ENCODE data around the gene RNF103.

Gene RNF103

DNA sequence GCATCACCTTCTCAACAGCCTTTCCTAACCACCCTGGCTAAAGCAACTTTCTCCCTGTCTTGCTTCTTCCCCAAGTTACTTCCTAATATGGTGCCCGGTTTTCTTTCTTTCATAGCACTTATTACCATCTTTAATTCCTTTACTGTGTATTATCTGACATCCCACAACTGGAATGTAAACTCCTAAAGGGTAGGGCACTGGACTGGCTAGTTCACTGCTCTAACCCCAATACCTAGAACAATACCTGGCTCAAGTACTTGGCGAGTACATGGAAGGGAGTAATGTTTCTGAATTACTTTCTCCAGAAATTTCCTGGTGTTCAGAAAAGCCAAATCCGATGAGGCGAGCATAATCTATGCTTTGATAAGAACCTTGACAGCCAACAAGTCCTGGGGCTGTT lies 22.7 kb upstream of the RNF103 start (continued):
- TF ChIP-seq ZFHX2 (tag by site-specific recombination; conservative IDR thresholded peaks at IDR 0.05), result no peak
- TF ChIP-seq ZNF521 (tag by site-specific recombination; IDR thresholded peaks at IDR 0.05), result no peak

- Histone ChIP-seq H3K4me3 (ENCODE audit: low read depth, low read length) (no peak overlapping the region), H3K27ac (ENCODE audit: extremely low read depth, low read depth, low read length) (no peak overlapping the region), H3K4me1 (ENCODE audit: control insufficient read depth, insufficient read depth, low read length) (no peaks in the 10 kb centered on the region), H3K9me3 (ENCODE audit: control insufficient read depth, insufficient read depth, low read depth, low read length) (no peaks in the 10 kb centered on the region), H3K36me3 (ENCODE audit: control insufficient read depth in 2 of 2, insufficient read depth in 1 of 2, low read length in 2 of 2) (no peaks in the 10 kb centered on the region)
- ChIA-PET CTCF (no interaction called here), POLR2A (no interaction called here)
- TF ChIP-seq ZNF423 (tag by site-specific recombination; IDR thresholded peaks at IDR 0.05) (no peak), PRDM10 (tag by site-specific recombination; IDR thresholded peaks at IDR 0.05) (0 out of 2 replicates have a peak, but pooled peaks have one; percentile 12), ZNF488 (tag by site-specific recombination; IDR thresholded peaks at IDR 0.05) (no peak)
These were observed 22.1 kb upstream of the RNF103 start for GRCh38 chr2:86645752-86646151.

- CTCF ChIA-PET, result no interaction called here
- POLR2A ChIA-PET, result no interaction called here
- no peaks in the 10 kb centered on the region for H3K36me3 ChIP-seq (ENCODE audit: control insufficient read depth in 2 of 2, insufficient read depth in 1 of 2, low read length in 2 of 2)
- H3K9me3 ChIP-seq (ENCODE audit: control insufficient read depth, insufficient read depth, low read depth, low read length), result no peaks in the 10 kb centered on the region; the same call in 1 of the 2 replicates
- no peak overlapping the region for H3K27ac ChIP-seq (ENCODE audit: extremely low read depth, low read depth, low read length)
- TF ChIP-seq ZNF2 (tag by site-specific recombination; IDR thresholded peaks at IDR 0.05) (no peak), BCL11B (tag by site-specific recombination; IDR thresholded peaks at IDR 0.05; ENCODE audit: low read depth) (no peak), GLIS1 (tag by site-specific recombination; IDR thresholded peaks at IDR 0.05) (no peak), ZNF354C (tag by site-specific recombination; IDR thresholded peaks at IDR 0.05; ENCODE audit: borderline replicate concordance, low read depth) (no peak), ZNF600 (tag by site-specific recombination; IDR thresholded peaks at IDR 0.05) (no peak), YY1 (tag by site-specific recombination; IDR thresholded peaks at IDR 0.05) (no peak), ZNF362 (tag by site-specific recombination; IDR thresholded peaks at IDR 0.05) (no peak), ZNF302 (tag by site-specific recombination; IDR thresholded peaks at IDR 0.05; ENCODE audit: low read depth) (no peak), PRDM1 (tag by site-specific recombination; IDR thresholded peaks at IDR 0.05) (no peak), PRDM2 (tag by site-specific recombination; IDR thresholded peaks at IDR 0.05; ENCODE audit: borderline replicate concordance) (no peak)
- TF ChIP-seq, protein P1, sequence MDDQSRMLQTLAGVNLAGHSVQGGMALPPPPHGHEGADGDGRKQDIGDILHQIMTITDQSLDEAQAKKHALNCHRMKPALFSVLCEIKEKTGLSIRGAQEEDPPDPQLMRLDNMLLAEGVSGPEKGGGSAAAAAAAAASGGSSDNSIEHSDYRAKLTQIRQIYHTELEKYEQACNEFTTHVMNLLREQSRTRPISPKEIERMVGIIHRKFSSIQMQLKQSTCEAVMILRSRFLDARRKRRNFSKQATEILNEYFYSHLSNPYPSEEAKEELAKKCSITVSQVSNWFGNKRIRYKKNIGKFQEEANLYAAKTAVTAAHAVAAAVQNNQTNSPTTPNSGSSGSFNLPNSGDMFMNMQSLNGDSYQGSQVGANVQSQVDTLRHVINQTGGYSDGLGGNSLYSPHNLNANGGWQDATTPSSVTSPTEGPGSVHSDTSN (CRISPR knock-in tag; IDR thresholded peaks at IDR 0.05), result no peak
- TF ChIP-seq, protein P2, sequence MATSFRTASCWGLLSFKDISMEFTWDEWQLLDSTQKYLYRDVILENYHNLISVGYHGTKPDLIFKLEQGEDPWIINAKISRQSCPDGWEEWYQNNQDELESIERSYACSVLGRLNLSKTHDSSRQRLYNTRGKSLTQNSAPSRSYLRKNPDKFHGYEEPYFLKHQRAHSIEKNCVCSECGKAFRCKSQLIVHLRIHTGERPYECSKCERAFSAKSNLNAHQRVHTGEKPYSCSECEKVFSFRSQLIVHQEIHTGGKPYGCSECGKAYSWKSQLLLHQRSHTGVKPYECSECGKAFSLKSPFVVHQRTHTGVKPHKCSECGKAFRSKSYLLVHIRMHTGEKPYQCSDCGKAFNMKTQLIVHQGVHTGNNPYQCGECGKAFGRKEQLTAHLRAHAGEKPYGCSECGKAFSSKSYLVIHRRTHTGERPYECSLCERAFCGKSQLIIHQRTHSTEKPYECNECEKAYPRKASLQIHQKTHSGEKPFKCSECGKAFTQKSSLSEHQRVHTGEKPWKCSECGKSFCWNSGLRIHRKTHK (tag by site-specific recombination; IDR thresholded peaks at IDR 0.05), result no peak
- no peaks in the 10 kb centered on the region for H3K4me1 ChIP-seq (ENCODE audit: control insufficient read depth, insufficient read depth, low read length)
- H3K4me3 ChIP-seq (ENCODE audit: low read depth, low read length), result no peak overlapping the region
These were observed 15.0 kb upstream of the RNF103 start for GRCh38 chr2:86638712-86639111.

Measured in HEK293 (cell line).